ENCODE measurements around the gene ZNF700.
"Not testable (repeated sequence)": the region's sequence is repeated elsewhere in the genome, so short reads cannot be mapped to it uniquely, and the experiment has no call there.

Gene ZNF700

GRCh38 chr19:11887611-11888531, 37.0 kb upstream of the ZNF700 start, which contains the start of gene ZNF69:
Gene ZNF69, plus strand, starts transcription at chr19:11887782. Its CDS starts 142 bp downstream, at chr19:11887924.
- H3K4me1 ChIP-seq (ENCODE audit: control insufficient read depth, insufficient read depth, low read length): no peaks in the 10 kb centered on the region
- TF ChIP-seq ZNF416 (tag by site-specific recombination; IDR thresholded peaks at IDR 0.05): no peak
- TF ChIP-seq GLI2 (tag by site-specific recombination; IDR thresholded peaks at IDR 0.05; ENCODE audit: borderline replicate concordance, low read depth): no peak
- no peak for TF ChIP-seq GFI1B (tag by site-specific recombination; IDR thresholded peaks at IDR 0.05)
- TF ChIP-seq ZNF26 (tag by site-specific recombination; IDR thresholded peaks at IDR 0.05): no peak
- TF ChIP-seq ZNF623 (tag by site-specific recombination; IDR thresholded peaks at IDR 0.05): no peak
- TF ChIP-seq ZNF121 (tag by site-specific recombination; IDR thresholded peaks at IDR 0.05): no peak
- TF ChIP-seq ZBTB8A (tag by site-specific recombination; IDR thresholded peaks at IDR 0.05): no peak
- no peak for TF ChIP-seq ZNF174 (tag by site-specific recombination; IDR thresholded peaks at IDR 0.05)
- no peak for TF ChIP-seq KLF10 (tag by site-specific recombination; IDR thresholded peaks at IDR 0.05)
- TF ChIP-seq BCL6B (tag by site-specific recombination; IDR thresholded peaks at IDR 0.05): no peak
- TF ChIP-seq ZNF404 (tag by site-specific recombination; IDR thresholded peaks at IDR 0.05): no peak
- TF ChIP-seq ZNF768 (tag by site-specific recombination; IDR thresholded peaks at IDR 0.05): no peak
- no peak for TF ChIP-seq OVOL3 (tag by site-specific recombination; IDR thresholded peaks at IDR 0.05)
- no peak for TF ChIP-seq ZNF501 (tag by site-specific recombination; IDR thresholded peaks at IDR 0.05)
- no peaks in the 10 kb centered on the region for H3K9me3 ChIP-seq (ENCODE audit: control insufficient read depth, insufficient read depth, low read depth, low read length)
- no peaks in the 10 kb centered on the region for H3K36me3 ChIP-seq (ENCODE audit: control insufficient read depth in 2 of 2, insufficient read depth in 1 of 2, low read length in 2 of 2)
- CTCF ChIA-PET: interaction anchor here (0.7 to 1.3 kb wide), 3 partner anchors 19 to 101 kb away, joined by 3 to 4 read pairs (median 3); no protein-coding TSS in a partner anchor
- H3K4me3 ChIP-seq (ENCODE audit: low read depth, low read length): peak within 1 kb of the TSS; percentile 52
- H3K27ac ChIP-seq (ENCODE audit: extremely low read depth, low read depth, low read length): no peak within 1 kb of the TSS
- POLR2A ChIA-PET: interaction anchor here (0.8 to 1.1 kb wide), 2 partner anchors 75 to 99 kb away, joined by 3 to 4 read pairs; no protein-coding TSS in a partner anchor

- H3K4me3 ChIP-seq (ENCODE audit: low read depth, low read length); POLR2A ChIA-PET; CTCF ChIA-PET: not testable (repeated sequence)
These were observed 35.0 kb upstream of the ZNF700 start for GRCh38 chr19:11889901-11890300.

GRCh38 chr19:11890634-11891033, 34.3 kb upstream of the ZNF700 start:
- Histone ChIP-seq H3K4me1 (ENCODE audit: control insufficient read depth, insufficient read depth, low read length) (no peaks in the 10 kb centered on the region), H3K9me3 (ENCODE audit: control insufficient read depth, insufficient read depth, low read depth, low read length) (no peaks in the 10 kb centered on the region), H3K4me3 (ENCODE audit: low read depth, low read length) (no peak overlapping the region), H3K27ac (ENCODE audit: extremely low read depth, low read depth, low read length) (no peak overlapping the region), H3K36me3 (ENCODE audit: control insufficient read depth in 2 of 2, insufficient read depth in 1 of 2, low read length in 2 of 2) (no peaks in the 10 kb centered on the region)
- TF ChIP-seq GLIS2 (tag by site-specific recombination; IDR thresholded peaks at IDR 0.05) (no peak), ZNF514 (tag by site-specific recombination; IDR thresholded peaks at IDR 0.05) (no peak), ZIC2 (tag by site-specific recombination; IDR thresholded peaks at IDR 0.05) (no peak), GLI4 (tag by site-specific recombination; IDR thresholded peaks at IDR 0.05) (no peak)
- CTCF ChIA-PET: no interaction called here
- POLR2A ChIA-PET: no interaction called here

More at GRCh38 chr19:11889901-11890300, 35.0 kb upstream of the ZNF700 start:
- not testable (repeated sequence) for H3K9me3 ChIP-seq (ENCODE audit: control insufficient read depth, insufficient read depth, low read depth, low read length); H3K4me1 ChIP-seq (ENCODE audit: control insufficient read depth, insufficient read depth, low read length); H3K27ac ChIP-seq (ENCODE audit: extremely low read depth, low read depth, low read length); H3K36me3 ChIP-seq (ENCODE audit: control insufficient read depth in 2 of 2, insufficient read depth in 1 of 2, low read length in 2 of 2)
